GM18873 (cell line): ENCODE data around the gene ADARB1.

Source experiments
- ATAC-seq: cut with Tn5 transposase; IDR thresholded peaks from one replicate; pipeline ENCODE4 v1.9.1; 2021; ENCODE audit warnings: mild to moderate bottlenecking, moderate library complexity, moderate number of reproducible peaks; ENCODE audit not compliant: unreplicated experiment, low FRiP score

Gene ADARB1

GRCh38 chr21:45037986-45038385 is 36.4 kb upstream of the ADARB1 start:
- no peak for ATAC-seq

- no peak for ATAC-seq
Measured at GRCh38 chr21:45039317-45040156, 34.8 kb upstream of the ADARB1 start.

- no peak for ATAC-seq
Measured at GRCh38 chr21:45040157-45040711, 34.1 kb upstream of the ADARB1 start.

GRCh38 chr21:45040739-45041138 is 33.6 kb upstream of the ADARB1 start:
- no peak for ATAC-seq

- ATAC-seq: no peak
Measured at GRCh38 chr21:45041351-45041805, 33.0 kb upstream of the ADARB1 start.

GRCh38 chr21:45041984-45042663 is 32.3 kb upstream of the ADARB1 start:
- ATAC-seq: no peak

GRCh38 chr21:45042664-45043161 is 31.7 kb upstream of the ADARB1 start:
- no peak for ATAC-seq

GRCh38 chr21:45043541-45044020 is 30.8 kb upstream of the ADARB1 start:
- no peak for ATAC-seq

- no peak for ATAC-seq
Measured at GRCh38 chr21:45045481-45045880, 28.9 kb upstream of the ADARB1 start.

GRCh38 chr21:45047257-45047656 is 27.1 kb upstream of the ADARB1 start:
- no peak for ATAC-seq

GRCh38 chr21:45048026-45048698 is 26.2 kb upstream of the ADARB1 start:
- no peak for ATAC-seq

GRCh38 chr21:45048968-45049367 is 25.4 kb upstream of the ADARB1 start:
- no peak for ATAC-seq

- no peak for ATAC-seq
Measured at GRCh38 chr21:45049714-45050344, 24.6 kb upstream of the ADARB1 start.

- ATAC-seq: no peak
Measured at GRCh38 chr21:45050345-45050796, 24.0 kb upstream of the ADARB1 start.

- no peak for ATAC-seq
Measured at GRCh38 chr21:45050797-45051489, 23.4 kb upstream of the ADARB1 start.

- no peak for ATAC-seq
Measured at GRCh38 chr21:45051580-45052434, 22.6 kb upstream of the ADARB1 start.

GRCh38 chr21:45052960-45053359 is 21.4 kb upstream of the ADARB1 start:
- no peak for ATAC-seq

GRCh38 chr21:45053561-45054226 is 20.7 kb upstream of the ADARB1 start:
- ATAC-seq: no peak
